Naive thymus-derived CD4-positive, alpha-beta T cell (primary cell): ENCODE measurements around the gene OSBPL3. TPM values are rescaled to one million over a fixed set of nuclear protein-coding genes. Genes with fewer than 3 reads are reported as not detected.
"Not testable (repeated sequence)": the region's sequence is repeated elsewhere in the genome, so short reads cannot be mapped to it uniquely, and the experiment has no call there.

Experiments used
- ATAC-seq: fragments of 150-1000 bp; cut with Tn5 transposase; 2 replicates; pipeline ENCODE4 v1.10.0; 2021; ENCODE audit warnings: mild to moderate bottlenecking, moderate library complexity
- CTCF ChIA-PET: fragments of 350-600 bp; sonication (Branson Sonifier 250); formaldehyde crosslinking; loops from one replicate; lab custom pipeline; 2021; ENCODE audit warnings: antibody characterized with exemption; lab: Charles Lee
- POLR2A ChIA-PET: fragments of 350-600 bp; sonication (Branson Sonifier 250); formaldehyde crosslinking; loops from one replicate; lab custom pipeline; 2021; ENCODE audit warnings: antibody characterized with exemption, inconsistent platforms; lab: Charles Lee
- DNase-seq, 9 donors: peaks; one replicate each; pipeline versions ENCODE4 v3.0.0 to v3.0.0-alpha.2; 2020 to 2022; ENCODE audit warnings: mixed read lengths in 1 of 9
- H3K27ac ChIP-seq: one replicate; pipeline ENCODE4 v1.7.0; 2013; ENCODE audit warnings: mild to moderate bottlenecking, low read depth, low read length, moderate library complexity
- H3K27me3 ChIP-seq, 2 donors: one replicate each; pipeline ENCODE4 v1.7.0; 2013; ENCODE audit warnings: low read length in 2 of 2, mild to moderate bottlenecking in 2 of 2, moderate library complexity in 2 of 2; ENCODE audit not compliant: control insufficient read depth in 2 of 2, insufficient read depth in 2 of 2
- H3K36me3 ChIP-seq, 3 experiments: 1 replicate in 2 of 3; 2 replicates in 1 of 3; pipeline ENCODE4 v1.7.0; 2013; ENCODE audit warnings: low read length in 3 of 3, mild to moderate bottlenecking in 3 of 3, moderate library complexity in 1 of 3; ENCODE audit not compliant: insufficient read depth in 3 of 3, control insufficient read depth in 2 of 3
- H3K4me1 ChIP-seq, 2 donors: one replicate each; pipeline ENCODE4 v1.7.0; 2013; ENCODE audit warnings: low read length in 2 of 2, mild to moderate bottlenecking in 2 of 2, moderate library complexity in 1 of 2; ENCODE audit not compliant: control insufficient read depth in 2 of 2, insufficient read depth in 2 of 2
- H3K4me3 ChIP-seq: 2 replicates; pipeline ENCODE4 v1.7.0; 2013; ENCODE audit warnings: mild to moderate bottlenecking, low read length
- H3K9me3 ChIP-seq, 3 experiments: 1 replicate in 2 of 3; 2 replicates in 1 of 3; pipeline ENCODE4 v1.7.0; 2013; ENCODE audit warnings: low read length in 3 of 3; ENCODE audit not compliant: control insufficient read depth in 2 of 3
- H3K27ac Mint-ChIP-seq, 9 donors: one replicate each; pipeline ENCODE4 v1.8.0; 2020 to 2022; ENCODE audit warnings: mixed read lengths in 9 of 9, mild to moderate bottlenecking in 8 of 9, moderate library complexity in 5 of 9, inconsistent platforms in 2 of 9
- H3K27me3 Mint-ChIP-seq, 5 donors: one replicate each; pipeline ENCODE4 v1.8.0; 2021 to 2022; ENCODE audit warnings: mixed read lengths in 5 of 5, mild to moderate bottlenecking in 1 of 5
- H3K36me3 Mint-ChIP-seq, 5 donors: one replicate each; pipeline ENCODE4 v1.8.0; 2020 to 2022; ENCODE audit warnings: mixed read lengths in 5 of 5, mild to moderate bottlenecking in 3 of 5, inconsistent platforms in 1 of 5
- H3K4me1 Mint-ChIP-seq, 7 donors: one replicate each; pipeline ENCODE4 v1.8.0; 2020 to 2022; ENCODE audit warnings: mixed read lengths in 7 of 7, mild to moderate bottlenecking in 3 of 7, inconsistent platforms in 1 of 7
- H3K4me3 Mint-ChIP-seq, 10 donors: one replicate each; pipeline ENCODE4 v1.8.0; 2020 to 2022; ENCODE audit warnings: mild to moderate bottlenecking in 10 of 10, mixed read lengths in 10 of 10, moderate library complexity in 6 of 10, inconsistent platforms in 2 of 10
- H3K9me3 Mint-ChIP-seq, 11 donors: one replicate each; pipeline ENCODE4 v1.8.0; 2020 to 2022; ENCODE audit warnings: mixed read lengths in 11 of 11, mild to moderate bottlenecking in 4 of 11, inconsistent platforms in 1 of 11, moderate library complexity in 1 of 11
- intact Hi-C, 2 donors: fragments of 100-400 bp; cut with micrococcal nuclease; formaldehyde crosslinking; loops; one replicate each; pipeline ENCODE4 v1.15.1; 2023
- polyA plus RNA-seq, 2 donors: library from polyadenylated mRNA; unstranded; fragments of 300-500 nt; fragmentation: Illumina TruSeq; gene quantifications; one replicate each; pipeline ENCODE4 v1.2.3, GENCODE V29; 2021
- total RNA-seq, 6 experiments: library from RNA in 5 of 6; stranded (reverse) in 5 of 6; gene quantifications; 1 replicate in 5 of 6; 2 replicates in 1 of 6; pipeline ENCODE4 v1.2.3 and lab custom pipeline; 2021 to 2026

Gene OSBPL3
- total and polyA plus RNA-seq, 7 experiments from 2014 or later, result 4.5 to 75.7 (median 19.2) TPM

- DNase-seq, result no peak
- Mint-ChIP-seq H3K27ac (no peak overlapping the region), H3K9me3 (no peaks in the 10 kb centered on the region), H3K4me1 (peaks cover 39 to 50% (median 40%) of the 10 kb centered on the region in 7 donors), H3K36me3 (peaks cover 0 to 19% (median 8%) of the 10 kb centered on the region in 5 donors), H3K4me3 (no peak overlapping the region), H3K27me3 (no peaks in the 10 kb centered on the region)
- Histone ChIP-seq H3K36me3 (no peaks in the 10 kb centered on the region), H3K4me1 (peaks cover 45 to 87% of the 10 kb centered on the region in 2 donors), H3K9me3 (no peaks in the 10 kb centered on the region), H3K4me3 (no peak overlapping the region), H3K27ac (no peak overlapping the region), H3K27me3 (no peaks in the 10 kb centered on the region)
- POLR2A ChIA-PET, result interaction anchor here (0.9 kb wide), 1 partner anchor 27 kb away, joined by 3 read pairs; no protein-coding TSS in a partner anchor
- no peak for ATAC-seq
- intact Hi-C loops, result loop anchor here in 1 of 2 donors (5.0 kb wide), 1 partner anchor 151 kb away; the partner anchor contains the start of gene GSDME
- CTCF ChIA-PET, result no interaction called here
Observed at GRCh38 chr7:24908727-24909126, 71.3 kb downstream of the OSBPL3 start.

GRCh38 chr7:24908166-24908565 is 71.8 kb downstream of the OSBPL3 start:
- H3K36me3 Mint-ChIP-seq, result peaks cover 0 to 18% (median 8%) of the 10 kb centered on the region in 5 donors
- CTCF ChIA-PET, result interaction anchor here (0.6 kb wide), 1 partner anchor 101 kb away, joined by 3 read pairs; no protein-coding TSS in a partner anchor
- H3K27me3 ChIP-seq, result no peaks in the 10 kb centered on the region
- H3K4me1 Mint-ChIP-seq, result peaks cover 34 to 48% (median 35%) of the 10 kb centered on the region in 7 donors
- no peaks in the 10 kb centered on the region for H3K9me3 ChIP-seq
- no peak overlapping the region for H3K27ac Mint-ChIP-seq
- no peaks in the 10 kb centered on the region for H3K36me3 ChIP-seq
- ATAC-seq (no peak), DNase-seq (no peak)
- H3K4me1 ChIP-seq, result peaks cover 40 to 86% of the 10 kb centered on the region in 2 donors
- peak overlapping the region; percentile 8 for H3K4me3 ChIP-seq
- POLR2A ChIA-PET, result no interaction called here
- no peak overlapping the region for H3K4me3 Mint-ChIP-seq
- intact Hi-C loops, result loop anchor here in 1 of 2 donors (5.0 kb wide), 1 partner anchor 151 kb away; the partner anchor contains the start of gene GSDME
- H3K27me3 Mint-ChIP-seq, result no peaks in the 10 kb centered on the region
- no peaks in the 10 kb centered on the region for H3K9me3 Mint-ChIP-seq
- H3K27ac ChIP-seq, result no peak overlapping the region

GRCh38 chr7:24907311-24907886 is 72.6 kb downstream of the OSBPL3 start:
- H3K27me3 Mint-ChIP-seq, result no peaks in the 10 kb centered on the region
- peak; percentile 56 for ATAC-seq
- no peak overlapping the region for H3K27ac Mint-ChIP-seq
- peaks cover 26 to 47% (median 29%) of the 10 kb centered on the region in 7 donors for H3K4me1 Mint-ChIP-seq
- no peak overlapping the region for H3K27ac ChIP-seq
- H3K36me3 ChIP-seq, result no peaks in the 10 kb centered on the region
- H3K4me1 ChIP-seq, result peaks cover 33 to 84% of the 10 kb centered on the region in 2 donors
- H3K9me3 Mint-ChIP-seq, result no peaks in the 10 kb centered on the region
- peak in 1 of 9 donors; percentile 49 for DNase-seq
- peaks cover 0 to 17% (median 8%) of the 10 kb centered on the region in 5 donors for H3K36me3 Mint-ChIP-seq
- intact Hi-C loops, result loop anchor here (1.0 to 5.0 kb wide), 6 partner anchors 11 to 150 kb away; partner anchors contain the start of genes GSDME (in 1 of the 2) and OSBPL3 (in 1 of the 2)
- H3K27me3 ChIP-seq, result no peaks in the 10 kb centered on the region
- peak overlapping the region; percentile 8 for H3K4me3 ChIP-seq
- ChIA-PET CTCF (interaction anchor here (0.6 kb wide), 1 partner anchor 100 kb away, joined by 3 read pairs; no protein-coding TSS in a partner anchor), POLR2A (interaction anchor here (0.6 kb wide), 1 partner anchor 39 kb away, joined by 3 read pairs; no protein-coding TSS in a partner anchor)
- H3K4me3 Mint-ChIP-seq, result no peak overlapping the region
- no peaks in the 10 kb centered on the region for H3K9me3 ChIP-seq

GRCh38 chr7:24905996-24906770 is 73.8 kb downstream of the OSBPL3 start:
- CTCF ChIA-PET, result no interaction called here
- Histone ChIP-seq H3K4me3 (no peak overlapping the region), H3K4me1 (peaks cover 21 to 73% of the 10 kb centered on the region in 2 donors), H3K9me3 (no peaks in the 10 kb centered on the region), H3K36me3 (no peaks in the 10 kb centered on the region), H3K27me3 (no peaks in the 10 kb centered on the region), H3K27ac (no peak overlapping the region)
- H3K27ac Mint-ChIP-seq, result peak overlapping the region in 1 of 9 donors; percentile 21
- POLR2A ChIA-PET, result interaction anchor here (0.6 kb wide), 1 partner anchor 24 kb away, joined by 3 read pairs; no protein-coding TSS in a partner anchor
- DNase-seq, result no peak
- H3K4me1 Mint-ChIP-seq, result peaks cover 14 to 47% (median 24%) of the 10 kb centered on the region in 7 donors
- no peaks in the 10 kb centered on the region for H3K27me3 Mint-ChIP-seq
- ATAC-seq, result no peak
- intact Hi-C loops, result loop anchor here in 1 of 2 donors (5.0 kb wide), 1 partner anchor 149 kb away; the partner anchor contains the start of gene GSDME
- no peaks in the 10 kb centered on the region for H3K9me3 Mint-ChIP-seq
- peaks cover 0 to 19% (median 8%) of the 10 kb centered on the region in 5 donors for H3K36me3 Mint-ChIP-seq
- no peak overlapping the region for H3K4me3 Mint-ChIP-seq

- CTCF ChIA-PET, ATAC-seq, H3K27me3 Mint-ChIP-seq, H3K36me3 ChIP-seq, H3K9me3 Mint-ChIP-seq, intact Hi-C loops, H3K27me3 ChIP-seq, H3K27ac Mint-ChIP-seq, DNase-seq, H3K27ac ChIP-seq, H3K4me3 ChIP-seq, H3K4me3 Mint-ChIP-seq, H3K9me3 ChIP-seq, POLR2A ChIA-PET: not testable (repeated sequence)
- peaks cover 10 to 62% of the 10 kb centered on the region in 2 donors for H3K4me1 ChIP-seq
- H3K36me3 Mint-ChIP-seq, result peaks cover 0 to 14% (median 8%) of the 10 kb centered on the region in 5 donors
- peaks cover 5 to 49% (median 18%) of the 10 kb centered on the region in 7 donors for H3K4me1 Mint-ChIP-seq
Observed at GRCh38 chr7:24903992-24904391, 76.0 kb downstream of the OSBPL3 start.

- Mint-ChIP-seq H3K9me3 (no peaks in the 10 kb centered on the region), H3K27ac (no peak overlapping the region), H3K36me3 (peaks cover 0 to 17% (median 8%) of the 10 kb centered on the region in 5 donors), H3K4me1 (peaks cover 10 to 53% (median 22%) of the 10 kb centered on the region in 7 donors), H3K27me3 (no peaks in the 10 kb centered on the region), H3K4me3 (no peak overlapping the region)
- intact Hi-C loops, result no loop called here
- ATAC-seq, result no peak
- Histone ChIP-seq H3K27ac (no peak overlapping the region), H3K4me3 (no peak overlapping the region), H3K36me3 (no peaks in the 10 kb centered on the region), H3K9me3 (no peaks in the 10 kb centered on the region), H3K4me1 (peaks cover 10 to 62% of the 10 kb centered on the region in 2 donors), H3K27me3 (no peaks in the 10 kb centered on the region)
- ChIA-PET POLR2A (no interaction called here), CTCF (no interaction called here)
- DNase-seq, result no peak
Observed at GRCh38 chr7:24903559-24903958, 76.4 kb downstream of the OSBPL3 start.
